K562 (cell line): ENCODE measurements around the gene STMND1. TPM values are rescaled to one million over a fixed set of nuclear protein-coding genes. Genes with fewer than 3 reads are reported as not detected.

ENCODE experiments used
- ATAC-seq: fragments of 200-7000 bp; cut with Tn5 transposase; 3 replicates; pipeline ENCODE4 v1.9.1; 2020; ENCODE audit warnings: moderate library complexity
- BruUV-seq: library from RNA; stranded (reverse); fragments of 400-500 nt; replicated peaks from 2 replicates; lab custom pipeline; 2021; lab: Mats Ljungman, UMichigan
- CTCF ChIA-PET: fragments of 300-600 bp; formaldehyde crosslinking; extraction: SDS; loops from one replicate; lab custom pipeline; 2021; ENCODE audit warnings: low intra/inter-chr PET ratio; lab: Yijun Ruan, JAX
- POLR2A ChIA-PET: fragments of 300-600, 350-650 bp; sonication (Branson Sonifier 250); formaldehyde crosslinking; extraction: SDS; loops from one replicate; lab custom pipeline; 2021; ENCODE audit warnings: antibody characterized with exemption, inconsistent platforms; lab: Yijun Ruan, JAX
- DNase-seq, 4 experiments: peaks; one replicate each; pipeline versions ENCODE4 v3.0.0 to v3.0.0-alpha.2; 2011 to 2018; ENCODE audit warnings: low spot score in 3 of 4, mixed read lengths in 3 of 4; ENCODE audit errors: extremely low read depth in 1 of 4
- FAIRE-seq: peaks from 2 replicates; lab custom pipeline; 2011; peaks lifted over from hg19 to GRCh38; lab: Jason Lieb, UNC
- H2AFZ ChIP-seq: 2 replicates; pipeline ENCODE4 v1.6.0; 2011; ENCODE audit warnings: low read depth, low read length, control low read depth, inconsistent platforms
- H3K27ac ChIP-seq: fragments of 200-600 bp; 3 replicates; pipeline ENCODE4 v1.8.0; 2011; ENCODE audit warnings: low read depth, mild to moderate bottlenecking, control low read depth, inconsistent platforms, low read length, moderate library complexity, mixed read lengths; ENCODE audit errors: extremely low read depth
- H3K27me3 ChIP-seq, 2 experiments: fragments of 300-600 bp in 1 of 2; 2 replicates in 1 of 2; 3 replicates in 1 of 2; pipeline versions ENCODE4 v1.6.0 to v1.8.0; 2011; ENCODE audit warnings: inconsistent platforms in 2 of 2, low read length in 2 of 2, mild to moderate bottlenecking in 1 of 2, mixed read lengths in 1 of 2, moderate library complexity in 1 of 2; ENCODE audit not compliant: control insufficient read depth in 2 of 2, insufficient read depth in 2 of 2
- H3K36me3 ChIP-seq: fragments of 300-600 bp; 3 replicates; pipeline ENCODE4 v1.8.0; 2011; ENCODE audit warnings: mild to moderate bottlenecking, low read length, inconsistent platforms; ENCODE audit not compliant: control insufficient read depth, insufficient read depth
- H3K4me1 ChIP-seq, 2 experiments: fragments of 200-600 bp in 1 of 2; replicated peaks in 1 of 2; 2 replicates in 1 of 2; 3 replicates in 1 of 2; pipeline versions ENCODE4 v1.5.1 to v1.8.0; 2011; ENCODE audit warnings: inconsistent platforms in 2 of 2, low read length in 2 of 2, mild to moderate bottlenecking in 1 of 2, mixed read lengths in 1 of 2, moderate library complexity in 1 of 2; ENCODE audit not compliant: control insufficient read depth in 2 of 2, insufficient read depth in 2 of 2
- H3K4me2 ChIP-seq: 2 replicates; pipeline ENCODE4 v1.6.1; 2011; ENCODE audit warnings: low read length, control low read depth, inconsistent platforms, mixed read lengths; ENCODE audit not compliant: insufficient read depth
- H3K4me3 ChIP-seq: fragments of 200-600 bp; sonication (generic), shearing (Covaris generic); 2 replicates; pipeline ENCODE4 v1.5.1; 2016; ENCODE audit warnings: control low read depth, inconsistent platforms
- H3K79me2 ChIP-seq: fragments of 200-600 bp; 3 replicates; pipeline ENCODE4 v1.8.0; 2011; ENCODE audit warnings: low read length, inconsistent platforms; ENCODE audit not compliant: control insufficient read depth, insufficient read depth
- H3K9ac ChIP-seq, 2 experiments: 2 replicates each; pipeline versions ENCODE4 v1.6.0 to v1.6.1; 2011; ENCODE audit warnings: low read depth in 2 of 2, low read length in 2 of 2, control low read depth in 1 of 2, inconsistent platforms in 1 of 2, mild to moderate bottlenecking in 1 of 2, mixed read lengths in 1 of 2; ENCODE audit not compliant: insufficient read depth in 1 of 2
- H3K9me1 ChIP-seq: one replicate; pipeline ENCODE4 v1.6.0; 2011; ENCODE audit warnings: inconsistent platforms, mild to moderate bottlenecking, low read length, moderate library complexity; ENCODE audit not compliant: control insufficient read depth, insufficient read depth
- H3K9me3 ChIP-seq: replicated peaks from 2 replicates; pipeline ENCODE4 v1.5.1; 2011; ENCODE audit warnings: low read depth, low read length, inconsistent platforms; ENCODE audit not compliant: control insufficient read depth, insufficient read depth
- H4K20me1 ChIP-seq: replicated peaks from 2 replicates; pipeline ENCODE4 v1.6.1; 2011; ENCODE audit warnings: low read length, inconsistent platforms, mixed read lengths; ENCODE audit not compliant: control insufficient read depth, insufficient read depth
- BACH1 ChIP-seq: fragments of 200-800 bp; sonication (Bioruptor generic); IDR thresholded peaks from 2 replicates; pipeline ENCODE4 v1.6.1; 2016; ENCODE audit warnings: missing genetic modification characterization, missing compliant biosample characterization
- DLX4 ChIP-seq: fragments of 250-450 bp; sonication (Bioruptor Pico); IDR thresholded peaks from 2 replicates; pipeline ENCODE4 v1.6.1; 2021; ENCODE audit warnings: mild to moderate bottlenecking
- NFIC ChIP-seq: fragments of 450-650 bp; IDR thresholded peaks from 2 replicates; pipeline ENCODE4 v1.6.1; 2017; ENCODE audit warnings: mild to moderate bottlenecking, inconsistent platforms
- NFIX ChIP-seq: fragments of 250-450 bp; sonication (Bioruptor Pico); IDR thresholded peaks from 2 replicates; pipeline ENCODE4 v1.4.0; 2020; ENCODE audit warnings: low read depth, mild to moderate bottlenecking, moderate library complexity
- PCBP1 ChIP-seq: fragments of 200-400 bp; formaldehyde crosslinking; IDR thresholded peaks from 2 replicates; pipeline ENCODE4 v1.6.1; 2018; ENCODE audit warnings: mild to moderate bottlenecking, low read depth, low read length; ENCODE audit not compliant: poor library complexity, severe bottlenecking
- SIN3B ChIP-seq: fragments of 450-650 bp; IDR thresholded peaks from 2 replicates; pipeline ENCODE4 v1.6.1; 2017; ENCODE audit warnings: low read depth, mild to moderate bottlenecking, moderate library complexity
- SIX5 ChIP-seq, 2 experiments: IDR thresholded peaks; 2 replicates each; pipeline ENCODE4 v1.6.1; 2011; ENCODE audit warnings: low read length in 2 of 2, borderline replicate concordance in 1 of 2, low read depth in 1 of 2, mild to moderate bottlenecking in 1 of 2, moderate library complexity in 1 of 2; ENCODE audit not compliant: insufficient read depth in 1 of 2
- TGIF2 ChIP-seq: sonication (generic); formaldehyde crosslinking; IDR thresholded peaks from 2 replicates; pipeline ENCODE4 v1.8.1; 2022; ENCODE audit warnings: mild to moderate bottlenecking, missing genetic modification reagents, moderate library complexity
- XRCC3 ChIP-seq: fragments of 450-650 bp; IDR thresholded peaks from 2 replicates; pipeline ENCODE4 v1.6.1; 2017; ENCODE audit warnings: mild to moderate bottlenecking, moderate library complexity
- ZNF764 ChIP-seq: fragments of 250-450 bp; sonication (Bioruptor Pico); IDR thresholded peaks from 2 replicates; pipeline ENCODE4 v1.4.0; 2020; ENCODE audit warnings: low read depth, mild to moderate bottlenecking, moderate library complexity
- WGBS: fragments of 100-300 bp; shearing (Covaris generic); methylation state at CpG from one replicate; pipeline ENCODE4 v1.1.6; 2016; ENCODE audit warnings: low coverage, mixed read lengths; ENCODE audit not compliant: insufficient coverage; ENCODE audit errors: missing lambda C conversion rate; 5-methylcytosine and 5-hydroxymethylcytosine counted together
- in situ Hi-C: fragments of 300-500 bp; cut with MboI; formaldehyde crosslinking; loops from 4 replicates; pipeline ENCODE4 v1.15.0; 2018; ENCODE audit warnings: inconsistent platforms, mixed read lengths
- intact Hi-C: fragments of 100-400 bp; cut with micrococcal nuclease; formaldehyde crosslinking; loops from 2 replicates; pipeline ENCODE4 v1.14.2; 2022
- polyA plus RNA-seq, 8 experiments: library from polyadenylated mRNA; depleted of rRNA in 4 of 8; stranded (reverse) in 5 of 8; unstranded in 3 of 8; fragments of >200 nt; fragmentation: Nextera tagmentation in 2 of 8; fragmentation: Illumina TruSeq in 1 of 8; extraction: Ambion mirVana in 2 of 8; extraction: Trizol in 1 of 8; gene quantifications; 2 replicates each; pipeline versions ENCODE4 v1.2.1 to v1.2.3, GENCODE V29; 2011 to 2014; ENCODE audit warnings: inconsistent platforms in 1 of 8, missing spikeins in 1 of 8
- total RNA-seq, 7 experiments: library from RNA; depleted of rRNA in 6 of 7; stranded (reverse); fragments of >200 nt in 6 of 7; fragmentation: Illumina TruSeq in 2 of 7; extraction: Trizol in 2 of 7; gene quantifications; 2 replicates each; pipeline versions ENCODE4 v1.2.1 to v1.2.3, GENCODE V29; 2011 to 2021; ENCODE audit warnings: low replicate concordance in 1 of 7
- TF ChIP-seq, protein P1 (sequence below): sonication (generic); formaldehyde crosslinking; IDR thresholded peaks from 2 replicates; pipeline ENCODE4 v1.8.1; 2022; ENCODE audit warnings: missing genetic modification reagents

The STMND1 gene
- total and polyA plus RNA-seq, 9 of the 15 experiments (the other 6 are each of a cell fraction or from before 2014, with no cell fraction given): not detected

DNA sequence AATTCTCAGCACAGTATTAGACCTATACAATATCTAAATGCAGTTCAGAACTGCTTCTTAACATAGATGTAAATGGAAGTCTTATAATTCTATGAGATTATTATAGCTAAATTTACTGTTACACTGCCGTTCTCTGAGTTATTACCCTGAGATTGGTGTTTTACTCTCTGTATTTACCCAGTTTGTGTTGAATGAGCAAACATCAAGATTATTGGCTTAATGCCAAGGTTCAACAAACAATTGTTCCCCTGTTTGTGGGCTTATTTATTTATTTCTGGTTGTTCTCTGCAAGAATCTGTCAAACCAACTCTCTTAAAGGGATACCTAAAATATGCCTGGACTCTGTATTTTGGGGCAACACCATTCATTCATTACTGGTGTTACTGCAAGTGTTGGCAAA lies 5.2 kb upstream of the STMND1 start:
- intact Hi-C loops (no loop called here), in situ Hi-C loops (no loop called here)
- Histone ChIP-seq H3K27me3 (peaks cover 2 to 11% of the 10 kb centered on the region in 2 experiments; a peak in 3 of 5 replicates), H3K4me1 (no peaks in the 10 kb centered on the region), H2AFZ (no peak overlapping the region), H3K9me1 (no peaks in the 10 kb centered on the region), H3K79me2 (no peaks in the 10 kb centered on the region), H3K4me3 (no peak overlapping the region), H3K9me3 (no peaks in the 10 kb centered on the region), H3K4me2 (no peak overlapping the region), H3K27ac (no peak overlapping the region), H3K36me3 (no peaks in the 10 kb centered on the region), H4K20me1 (no peaks in the 10 kb centered on the region), H3K9ac (no peak overlapping the region)
- 0% methylated on average over 1 of the region's 1 CpG for WGBS
- TF ChIP-seq XRCC3: no peak
- peak; percentile 87 for TF ChIP-seq NFIC
- no peak for TF ChIP-seq TGIF2 (CRISPR knock-in tag)
- TF ChIP-seq, protein P1, sequence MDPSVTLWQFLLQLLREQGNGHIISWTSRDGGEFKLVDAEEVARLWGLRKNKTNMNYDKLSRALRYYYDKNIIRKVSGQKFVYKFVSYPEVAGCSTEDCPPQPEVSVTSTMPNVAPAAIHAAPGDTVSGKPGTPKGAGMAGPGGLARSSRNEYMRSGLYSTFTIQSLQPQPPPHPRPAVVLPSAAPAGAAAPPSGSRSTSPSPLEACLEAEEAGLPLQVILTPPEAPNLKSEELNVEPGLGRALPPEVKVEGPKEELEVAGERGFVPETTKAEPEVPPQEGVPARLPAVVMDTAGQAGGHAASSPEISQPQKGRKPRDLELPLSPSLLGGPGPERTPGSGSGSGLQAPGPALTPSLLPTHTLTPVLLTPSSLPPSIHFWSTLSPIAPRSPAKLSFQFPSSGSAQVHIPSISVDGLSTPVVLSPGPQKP (CRISPR knock-in tag): no peak
- TF ChIP-seq NFIX (CRISPR knock-in tag): peak; percentile 67
- no peak for TF ChIP-seq DLX4 (CRISPR knock-in tag)
- no peak for TF ChIP-seq BACH1
- TF ChIP-seq PCBP1: no peak
- TF ChIP-seq SIN3B: no peak
- no peak for TF ChIP-seq ZNF764 (CRISPR knock-in tag)
- TF ChIP-seq SIX5 (IDR thresholded peaks at IDR 0.05; ENCODE audit: borderline replicate concordance in 1 of 2, insufficient read depth in 1 of 2, low read depth in 1 of 2, low read length in 2 of 2): no peak
- BruUV-seq: no TSS peak
- CTCF ChIA-PET: no interaction called here
- FAIRE-seq (no peak), ATAC-seq (no peak), DNase-seq (no peak)
- POLR2A ChIA-PET: interaction anchor here (0.6 kb wide), 2 partner anchors 301 to 388 kb away, joined by 3 read pairs; no protein-coding TSS in a partner anchor
